IMR-90 (cell line): Measurements from ENCODE around the gene BAG1.

Source experiments
- BHLHE40 ChIP-seq: fragments of 150-350 bp; IDR thresholded peaks from 2 replicates; pipeline ENCODE4 v1.6.1; 2016; ENCODE audit warnings: mild to moderate bottlenecking, low read depth, low read length
- CEBPB ChIP-seq: IDR thresholded peaks from 2 replicates; pipeline ENCODE4 v1.6.1; 2012; ENCODE audit warnings: low read depth, low read length, improper control_type of control experiment
- MAFK ChIP-seq: IDR thresholded peaks from 2 replicates; pipeline ENCODE4 v1.6.1; 2012; ENCODE audit warnings: low read depth, low read length, improper control_type of control experiment
- MAZ ChIP-seq: IDR thresholded peaks from 2 replicates; pipeline ENCODE4 v1.6.1; 2012; ENCODE audit warnings: low read depth, mild to moderate bottlenecking, low read length, improper control_type of control experiment, moderate library complexity, borderline replicate concordance
- MXI1 ChIP-seq: IDR thresholded peaks from 2 replicates; pipeline ENCODE4 v1.6.1; 2012; ENCODE audit warnings: low read depth, mild to moderate bottlenecking, low read length, moderate library complexity, borderline replicate concordance
- NFE2L2 ChIP-seq: fragments of 150-350 bp; IDR thresholded peaks from 2 replicates; pipeline ENCODE4 v1.6.1; 2016; ENCODE audit warnings: low read depth, mild to moderate bottlenecking, low read length
- POLR2A ChIP-seq: IDR thresholded peaks from 2 replicates; pipeline ENCODE4 v1.6.1; 2012; ENCODE audit warnings: mild to moderate bottlenecking, low read depth, low read length
- RCOR1 ChIP-seq: IDR thresholded peaks from 2 replicates; pipeline ENCODE4 v1.6.1; 2012; ENCODE audit warnings: mild to moderate bottlenecking, low read length, improper control_type of control experiment; ENCODE audit not compliant: insufficient replicate concordance
- SMC3 ChIP-seq: fragments of 150-350 bp; IDR thresholded peaks from 2 replicates; pipeline ENCODE4 v1.6.1; 2016; ENCODE audit warnings: low read depth, mild to moderate bottlenecking, antibody characterized with exemption, low read length, moderate library complexity
- TF ChIP-seq, protein P1 (sequence below): conservative IDR thresholded peaks from 2 replicates; pipeline ENCODE4 v1.5.1; 2012; ENCODE audit warnings: mild to moderate bottlenecking, low read depth, low read length, improper control_type of control experiment
- TF ChIP-seq, protein P2 (sequence below): fragments of 150-350 bp; IDR thresholded peaks from 2 replicates; pipeline ENCODE4 v1.6.1; 2016; ENCODE audit warnings: low read depth, mild to moderate bottlenecking, low read length, moderate library complexity, borderline replicate concordance

DNA sequence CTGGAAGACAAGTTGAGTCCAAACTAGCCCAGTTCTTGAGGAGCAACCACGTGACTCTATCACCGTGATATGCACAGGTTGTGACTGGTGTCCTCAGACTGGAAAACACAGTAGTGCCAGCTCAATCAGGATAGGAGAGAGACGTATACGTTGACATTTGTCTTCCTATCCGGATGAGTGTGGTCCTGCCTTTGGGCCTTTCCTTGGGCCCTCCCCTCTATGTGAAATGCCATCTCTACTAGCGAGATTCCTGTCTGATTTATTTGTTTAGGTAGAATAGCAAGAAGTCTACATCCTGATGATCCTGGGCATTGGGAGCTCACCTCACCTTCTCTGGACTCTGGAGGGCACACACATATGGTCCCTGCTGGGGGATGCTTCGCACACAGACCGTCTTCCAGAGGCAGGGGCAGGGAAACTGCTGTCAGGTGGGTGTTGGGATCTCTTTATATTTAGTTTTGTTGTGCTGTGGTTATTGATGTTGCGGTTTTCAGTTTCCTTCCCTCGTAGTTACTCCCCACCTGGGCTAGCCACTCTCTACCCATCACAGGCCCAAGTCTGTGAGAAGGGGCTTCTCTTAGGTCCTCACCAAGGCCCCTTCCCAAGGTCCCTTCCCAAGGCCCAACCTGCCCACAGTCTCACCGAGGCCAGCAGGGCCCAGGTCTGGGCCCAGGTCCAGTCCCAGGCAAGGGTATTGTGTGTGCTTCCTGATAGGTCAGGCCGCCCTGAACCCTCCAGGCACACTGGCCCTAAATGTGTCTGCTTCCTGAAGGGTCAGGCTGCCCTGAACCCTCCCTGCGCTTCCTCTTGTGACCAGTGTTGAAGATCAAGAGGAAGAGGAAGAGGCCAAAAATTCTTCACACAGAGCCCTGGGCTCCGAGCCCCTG, 43.6 kb downstream of the BAG1 start:
- TF ChIP-seq, protein P1, sequence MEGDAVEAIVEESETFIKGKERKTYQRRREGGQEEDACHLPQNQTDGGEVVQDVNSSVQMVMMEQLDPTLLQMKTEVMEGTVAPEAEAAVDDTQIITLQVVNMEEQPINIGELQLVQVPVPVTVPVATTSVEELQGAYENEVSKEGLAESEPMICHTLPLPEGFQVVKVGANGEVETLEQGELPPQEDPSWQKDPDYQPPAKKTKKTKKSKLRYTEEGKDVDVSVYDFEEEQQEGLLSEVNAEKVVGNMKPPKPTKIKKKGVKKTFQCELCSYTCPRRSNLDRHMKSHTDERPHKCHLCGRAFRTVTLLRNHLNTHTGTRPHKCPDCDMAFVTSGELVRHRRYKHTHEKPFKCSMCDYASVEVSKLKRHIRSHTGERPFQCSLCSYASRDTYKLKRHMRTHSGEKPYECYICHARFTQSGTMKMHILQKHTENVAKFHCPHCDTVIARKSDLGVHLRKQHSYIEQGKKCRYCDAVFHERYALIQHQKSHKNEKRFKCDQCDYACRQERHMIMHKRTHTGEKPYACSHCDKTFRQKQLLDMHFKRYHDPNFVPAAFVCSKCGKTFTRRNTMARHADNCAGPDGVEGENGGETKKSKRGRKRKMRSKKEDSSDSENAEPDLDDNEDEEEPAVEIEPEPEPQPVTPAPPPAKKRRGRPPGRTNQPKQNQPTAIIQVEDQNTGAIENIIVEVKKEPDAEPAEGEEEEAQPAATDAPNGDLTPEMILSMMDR = no peak
- TF ChIP-seq MAFK = no peak
- no peak for TF ChIP-seq RCOR1
- TF ChIP-seq POLR2A = no peak
- TF ChIP-seq MXI1 = no peak
- no peak for TF ChIP-seq SMC3
- no peak for TF ChIP-seq MAZ
- TF ChIP-seq BHLHE40 = no peak
- no peak for TF ChIP-seq NFE2L2
- TF ChIP-seq CEBPB = no peak
- TF ChIP-seq, protein P2, sequence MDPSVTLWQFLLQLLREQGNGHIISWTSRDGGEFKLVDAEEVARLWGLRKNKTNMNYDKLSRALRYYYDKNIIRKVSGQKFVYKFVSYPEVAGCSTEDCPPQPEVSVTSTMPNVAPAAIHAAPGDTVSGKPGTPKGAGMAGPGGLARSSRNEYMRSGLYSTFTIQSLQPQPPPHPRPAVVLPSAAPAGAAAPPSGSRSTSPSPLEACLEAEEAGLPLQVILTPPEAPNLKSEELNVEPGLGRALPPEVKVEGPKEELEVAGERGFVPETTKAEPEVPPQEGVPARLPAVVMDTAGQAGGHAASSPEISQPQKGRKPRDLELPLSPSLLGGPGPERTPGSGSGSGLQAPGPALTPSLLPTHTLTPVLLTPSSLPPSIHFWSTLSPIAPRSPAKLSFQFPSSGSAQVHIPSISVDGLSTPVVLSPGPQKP = no peak
